Endometrial microvascular endothelial cells (primary cell): ENCODE measurements around the gene RENBP. TPM values are rescaled to one million over a fixed set of nuclear protein-coding genes. Genes with fewer than 3 reads are reported as not detected.

ENCODE experiments used
- in situ Hi-C: cut with HindIII; loops from 2 replicates; pipeline ENCODE4 v1.10.0; 2017; ENCODE audit warnings: low sequenced_read_pairs, low pct_unique_long_range_greater_than_20kb; ENCODE audit errors: inconsistent ontology term
- total RNA-seq: library from RNA; depleted of rRNA; stranded (reverse); fragments of >200 nt; gene quantifications from one replicate; pipeline ENCODE4 v1.2.3, GENCODE V29; 2015; ENCODE audit errors: inconsistent ontology term

The RENBP gene
- total RNA-seq, 1 donor from 2014 or later, result not detected

DNA sequence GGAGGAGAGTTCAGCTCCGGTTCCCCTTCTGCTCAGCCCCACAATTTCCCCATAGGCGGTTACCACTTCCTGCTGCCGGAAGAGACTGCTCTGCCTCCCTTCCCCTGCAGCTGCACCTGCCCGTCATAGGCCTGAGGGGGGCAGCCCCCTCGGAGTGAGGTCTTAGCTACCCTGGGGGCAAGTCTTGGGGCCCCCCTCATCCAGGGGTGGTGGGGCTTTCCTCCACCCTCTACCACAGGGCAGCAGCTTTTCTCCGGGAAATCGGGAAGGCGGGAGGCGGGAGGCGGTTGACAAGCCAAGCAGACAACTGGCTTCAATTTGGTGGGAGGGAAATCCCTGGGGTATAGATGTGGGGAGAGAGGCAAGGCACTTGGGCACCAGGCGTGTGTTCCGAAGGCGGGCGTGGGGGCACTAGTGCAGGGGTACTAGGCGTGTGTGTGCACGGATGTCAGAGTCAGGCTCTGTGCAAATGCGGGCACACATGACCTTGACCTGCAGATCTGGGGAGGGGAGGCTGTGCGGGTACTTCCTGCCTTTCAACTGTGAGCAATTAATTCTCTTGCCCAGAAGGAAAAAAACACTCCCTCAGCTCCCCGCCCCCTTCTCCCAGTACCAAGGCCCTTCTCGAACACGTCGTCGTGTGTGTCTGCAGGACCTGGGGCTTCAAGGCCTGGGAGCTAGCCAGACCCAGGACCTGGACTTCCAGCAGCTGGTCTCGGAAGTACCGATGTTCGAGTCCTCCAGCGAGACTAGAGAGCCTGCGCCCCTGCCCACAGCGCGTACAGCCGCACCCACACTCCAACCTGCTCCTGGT is 17.4 kb downstream of the RENBP start:
- in situ Hi-C loops, result no loop called here

DNA sequence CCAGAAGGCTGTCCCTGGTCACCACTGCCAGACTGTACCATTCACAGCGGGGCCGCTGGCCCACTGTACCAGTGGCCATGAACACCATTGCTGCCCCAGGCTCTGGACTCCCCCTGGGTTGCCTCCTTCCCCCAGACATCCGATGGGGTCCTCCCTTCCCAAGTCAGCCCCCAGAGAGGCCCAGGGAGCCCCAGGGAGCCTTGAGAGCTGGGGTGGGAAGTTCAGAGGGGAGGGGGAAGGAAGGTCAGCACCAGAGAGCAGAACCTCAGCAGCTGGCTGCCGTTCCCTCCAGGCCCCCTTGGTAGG is 17.9 kb downstream of the RENBP start:
- in situ Hi-C loops, result no loop called here

DNA sequence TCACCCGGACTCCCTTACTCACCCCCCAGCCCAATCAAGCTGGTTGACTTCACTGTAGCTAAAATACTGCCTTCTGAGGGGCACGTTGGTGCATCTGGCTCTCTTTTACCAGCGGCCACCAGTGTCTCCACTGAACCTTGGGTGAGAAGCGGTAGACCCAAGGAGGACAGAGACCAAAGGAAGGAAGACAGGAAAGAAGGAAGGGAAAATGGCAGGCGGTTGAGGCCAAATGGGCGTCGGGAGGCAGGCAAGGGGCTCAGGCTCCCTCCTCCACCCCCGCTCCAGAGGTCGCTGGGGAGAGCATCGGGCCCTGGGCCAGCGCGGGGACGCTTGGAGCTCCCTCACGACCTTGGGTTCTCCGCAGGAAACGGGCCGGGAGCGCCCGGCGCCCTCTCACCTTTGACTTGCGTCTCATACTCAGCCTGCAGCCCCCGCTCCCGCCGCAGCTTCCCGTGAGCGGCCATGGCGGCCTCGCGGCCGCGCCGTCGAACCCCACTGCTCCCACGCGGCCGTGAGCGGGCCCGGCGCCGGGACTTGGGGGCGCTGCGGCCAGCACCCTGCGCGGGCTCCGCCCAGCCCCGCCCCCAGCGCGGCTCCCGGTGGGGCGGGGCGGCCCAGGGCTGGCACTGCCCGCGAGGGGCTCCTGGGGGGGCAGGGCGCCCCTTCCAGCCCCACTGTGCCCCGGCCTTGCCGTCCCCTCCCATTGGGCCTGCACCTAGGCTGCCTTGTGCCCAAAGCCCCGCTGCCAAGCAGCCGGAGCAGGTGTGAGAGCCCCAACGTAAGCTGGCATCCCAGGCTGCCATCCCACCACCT is 18.5 kb downstream of the RENBP start, which contains the start of gene ARHGAP4:
TSS of gene ARHGAP4 (minus strand) at position 526 of the 813 bp plus-strand sequence. CDS start at position 464, 62 bp downstream.
- in situ Hi-C loops, result no loop called here

DNA sequence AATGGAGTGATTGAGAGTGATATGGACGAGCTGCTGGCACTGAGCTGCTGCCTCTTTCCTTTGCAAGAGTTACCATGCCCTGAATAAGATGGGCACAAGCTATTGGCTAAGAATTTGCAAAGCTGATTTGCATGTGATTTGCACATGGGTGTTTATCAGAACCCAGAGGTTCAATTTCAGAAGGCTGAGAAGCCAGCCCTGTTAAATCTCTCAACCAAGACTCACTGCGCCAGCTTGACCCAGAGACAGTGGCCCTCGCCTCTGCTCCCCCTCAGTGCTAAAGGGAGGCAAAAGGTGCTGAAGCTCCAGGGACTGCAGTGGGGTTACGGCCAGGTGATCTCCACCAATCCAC is 19.1 kb downstream of the RENBP start:
- in situ Hi-C loops, result no loop called here

DNA sequence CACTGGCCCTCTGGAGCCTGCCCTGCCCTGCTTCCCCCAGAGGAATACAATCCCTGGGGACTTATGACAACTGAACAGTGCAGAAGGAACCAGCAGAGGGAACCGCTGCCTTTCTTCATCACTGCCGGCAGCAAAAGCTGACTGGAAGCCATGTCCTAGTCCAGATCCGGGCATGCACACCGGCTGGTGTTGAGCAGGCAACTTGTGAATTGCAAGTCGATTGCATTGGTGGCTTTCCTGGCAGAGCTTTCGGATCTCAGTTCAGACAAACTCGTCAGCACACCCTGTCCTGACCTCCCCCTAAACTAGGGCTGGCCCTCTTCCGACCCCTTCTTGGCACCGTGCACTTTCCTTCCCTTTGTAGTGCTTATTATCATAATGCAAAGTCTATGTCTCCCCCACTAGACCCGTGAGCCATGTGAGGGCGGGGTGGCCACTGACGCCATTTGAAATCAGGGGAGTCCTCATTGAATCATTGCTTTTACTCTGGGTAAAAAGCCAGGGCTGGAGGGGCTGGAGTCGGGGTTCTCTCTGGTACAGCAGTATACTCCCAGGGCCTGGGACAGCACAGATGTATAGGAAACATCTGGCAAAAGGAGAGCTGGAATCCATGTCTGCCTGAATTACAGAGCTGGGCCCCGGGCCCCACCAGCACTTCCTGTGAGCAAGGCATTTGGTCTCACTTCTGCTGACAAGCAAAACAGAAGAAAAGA is 20.1 kb downstream of the RENBP start:
- in situ Hi-C loops, result no loop called here

DNA sequence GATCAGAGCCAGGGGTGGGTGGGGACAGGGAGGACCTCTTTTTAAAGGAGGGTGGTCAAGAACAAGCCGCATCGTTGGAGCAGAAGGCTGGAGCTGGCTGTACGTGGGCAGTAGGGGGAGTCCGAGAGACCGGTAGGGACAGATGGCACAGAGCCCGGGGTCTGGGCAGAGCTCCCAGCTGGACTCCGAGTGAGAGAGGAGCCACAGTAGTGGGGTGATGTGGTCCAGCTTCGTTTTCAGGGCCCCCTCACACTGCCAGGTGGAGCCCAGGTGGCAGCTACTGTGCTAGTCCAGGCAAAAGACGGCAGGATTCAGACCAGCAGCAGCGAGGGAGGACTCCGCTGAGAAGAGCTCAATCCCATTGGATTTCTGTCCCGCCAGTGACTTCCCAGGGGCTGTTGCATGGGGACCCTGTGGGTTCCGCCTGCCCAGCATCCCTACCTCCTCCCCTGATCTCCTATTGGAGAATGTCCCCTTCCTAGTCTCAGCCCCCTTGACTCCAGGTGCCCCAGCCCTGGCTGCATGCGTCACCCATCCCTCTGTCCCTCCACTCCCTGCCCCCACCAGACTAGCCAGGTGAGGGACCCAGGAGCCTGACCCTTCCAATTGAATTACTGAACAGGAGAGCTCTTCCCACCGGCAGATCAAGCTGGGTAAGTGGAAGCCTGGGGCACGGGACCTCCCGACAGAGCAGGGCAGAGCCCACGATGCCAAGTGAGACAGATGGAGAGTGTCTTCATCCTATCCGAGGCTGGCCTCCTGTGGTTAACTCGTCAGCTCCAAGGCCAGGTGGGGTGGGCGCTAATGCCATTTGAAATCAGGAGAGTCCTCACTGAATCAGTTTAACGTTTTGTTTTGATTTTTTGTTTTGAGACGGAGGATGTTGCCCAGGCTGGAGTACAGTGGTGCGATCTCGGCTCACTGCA is 21.2 kb downstream of the RENBP start:
- in situ Hi-C loops, result no loop called here

DNA sequence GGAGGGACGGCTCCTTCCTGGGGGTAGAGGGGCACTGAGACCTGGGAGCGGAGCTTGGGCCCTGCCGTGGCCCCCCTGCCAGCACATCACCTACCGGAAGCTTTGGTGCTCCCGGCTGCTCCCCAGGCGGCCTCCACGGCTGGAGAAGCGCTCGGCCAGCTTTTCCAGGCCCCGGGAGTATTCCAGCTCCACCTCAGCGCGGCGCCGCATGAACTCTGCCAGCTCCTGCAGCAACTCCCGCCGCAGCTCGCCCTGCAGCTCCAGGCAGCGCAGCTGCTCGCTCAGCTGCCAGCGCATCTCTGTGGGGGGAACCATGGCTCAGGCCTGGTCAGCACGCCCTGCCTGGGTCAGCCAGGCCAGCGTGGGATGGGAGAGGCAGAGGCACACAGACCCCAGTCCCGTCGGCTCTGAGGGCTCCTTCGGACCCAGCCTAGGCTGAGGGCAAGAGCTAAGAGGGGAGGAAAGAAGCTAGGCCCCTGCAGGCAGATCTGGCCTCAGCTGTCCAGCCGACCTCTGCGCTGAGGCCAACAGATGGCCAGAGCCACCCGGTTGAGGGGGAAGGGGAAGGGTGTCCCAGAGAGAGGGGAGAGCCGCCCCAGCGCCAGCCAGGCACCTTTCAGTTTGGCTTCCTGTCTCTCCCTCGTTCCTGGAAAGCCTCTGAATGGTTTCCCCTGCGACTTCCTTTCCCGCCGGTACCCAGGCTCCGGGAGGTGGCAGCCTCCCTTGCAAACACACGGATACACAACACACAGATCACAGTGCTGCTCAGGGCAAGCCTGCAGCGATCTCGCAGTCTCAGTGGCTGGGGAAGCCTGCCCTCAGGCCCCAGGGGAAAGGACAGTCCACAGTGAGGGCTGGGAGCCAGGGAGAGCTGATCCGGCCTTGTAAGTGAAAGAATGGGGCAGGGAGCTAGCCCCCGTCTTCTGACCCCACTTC is 22.7 kb downstream of the RENBP start:
- in situ Hi-C loops, result no loop called here

DNA sequence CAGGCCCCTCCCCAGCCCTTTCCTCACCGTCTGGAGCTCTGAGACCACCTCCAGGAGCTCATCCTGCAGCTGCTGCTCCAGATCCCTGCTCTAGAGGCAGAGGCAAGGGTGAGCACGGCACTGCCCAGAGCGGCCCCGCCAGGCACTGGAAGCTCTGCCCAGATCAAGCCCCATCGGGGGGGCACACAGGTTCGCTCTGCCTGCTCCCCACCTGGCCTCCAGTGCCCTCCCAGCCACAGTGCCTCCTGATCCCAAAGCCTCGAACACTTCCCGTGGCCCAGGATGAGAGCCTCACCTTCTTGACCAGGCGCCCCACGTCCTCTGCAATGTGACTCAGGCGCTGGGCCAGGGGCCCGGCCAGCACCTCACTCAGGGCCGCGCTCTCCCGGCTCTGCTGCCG is 23.4 kb downstream of the RENBP start:
- in situ Hi-C loops, result no loop called here

DNA sequence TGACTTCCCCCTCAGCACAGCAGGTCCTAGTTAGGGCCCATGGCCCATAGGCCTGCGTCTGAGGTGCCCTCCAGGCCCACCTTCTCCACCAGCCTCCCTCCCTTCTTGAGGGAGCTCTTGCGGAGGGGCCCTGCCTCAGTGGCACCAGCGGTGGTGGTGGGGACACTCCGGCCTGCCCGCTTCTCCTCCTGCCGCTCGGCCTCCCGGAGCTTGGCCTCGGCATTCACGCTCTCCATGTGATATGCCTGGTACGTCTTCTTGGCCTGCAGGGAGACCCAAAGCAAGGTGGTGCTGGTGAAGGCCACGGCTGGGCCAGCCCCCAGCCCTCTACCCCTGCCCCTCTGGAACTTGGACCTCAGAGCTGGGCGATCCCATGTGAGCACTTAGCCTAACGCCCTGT is 23.9 kb downstream of the RENBP start:
- in situ Hi-C loops, result no loop called here

DNA sequence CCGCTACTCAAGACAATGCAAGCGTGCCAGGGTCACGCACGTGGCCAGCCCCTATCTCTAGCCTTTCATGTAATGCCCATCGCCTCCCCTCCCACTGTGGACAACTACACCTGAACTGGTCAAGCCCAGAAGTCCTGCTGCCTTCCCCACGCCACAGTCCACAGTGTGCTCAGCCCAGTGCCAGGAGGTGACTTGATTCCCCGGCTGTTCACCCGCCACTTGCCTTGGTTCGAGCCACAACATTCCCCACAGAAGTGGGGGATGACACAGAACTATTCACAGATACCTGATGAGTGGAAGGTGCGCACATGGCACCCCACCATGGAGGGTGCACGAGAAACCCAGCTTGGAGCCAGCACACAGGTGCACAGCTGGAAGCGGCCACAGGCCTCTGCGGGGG is 25.2 kb downstream of the RENBP start:
- in situ Hi-C loops, result no loop called here

DNA sequence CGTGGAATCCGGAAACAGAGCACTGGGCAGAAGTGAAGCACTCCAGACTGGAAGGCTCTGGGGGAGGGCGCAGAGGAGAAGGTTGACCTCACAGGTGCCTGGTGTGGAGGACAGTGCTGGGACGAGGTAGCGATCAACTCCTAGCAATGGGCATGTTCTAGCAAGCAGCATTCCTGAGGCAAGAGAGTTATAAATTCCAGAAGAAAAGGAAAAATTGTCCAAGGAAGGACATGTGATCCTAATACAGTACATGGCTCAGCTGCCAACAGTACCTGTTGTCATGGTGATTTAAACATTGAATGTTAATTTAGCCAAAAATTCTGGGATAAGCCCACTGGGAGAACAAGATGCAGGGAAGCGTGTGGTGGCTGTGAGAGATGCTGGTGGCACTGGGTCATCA is 26.6 kb downstream of the RENBP start:
- in situ Hi-C loops, result no loop called here

DNA sequence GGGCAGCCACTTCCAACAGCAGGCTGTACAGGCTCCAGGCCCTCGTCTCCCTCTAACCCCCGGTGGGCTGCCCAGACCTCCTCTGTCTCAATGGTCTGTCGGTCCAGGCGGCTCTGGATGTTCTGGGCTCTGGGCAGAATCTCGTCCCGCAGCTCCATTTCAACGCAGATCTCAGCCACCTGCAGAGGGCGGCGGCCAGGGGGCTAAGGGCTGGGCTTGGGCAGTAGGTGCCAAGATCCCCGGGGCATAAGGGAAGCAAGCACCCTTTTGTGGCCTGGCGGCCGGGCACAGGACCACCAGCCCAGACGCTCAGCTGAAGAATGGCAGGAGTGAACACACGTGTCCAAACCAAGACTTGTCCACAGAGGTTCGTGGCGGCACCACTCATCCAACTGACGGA is 30.7 kb downstream of the RENBP start:
- in situ Hi-C loops, result no loop called here

DNA sequence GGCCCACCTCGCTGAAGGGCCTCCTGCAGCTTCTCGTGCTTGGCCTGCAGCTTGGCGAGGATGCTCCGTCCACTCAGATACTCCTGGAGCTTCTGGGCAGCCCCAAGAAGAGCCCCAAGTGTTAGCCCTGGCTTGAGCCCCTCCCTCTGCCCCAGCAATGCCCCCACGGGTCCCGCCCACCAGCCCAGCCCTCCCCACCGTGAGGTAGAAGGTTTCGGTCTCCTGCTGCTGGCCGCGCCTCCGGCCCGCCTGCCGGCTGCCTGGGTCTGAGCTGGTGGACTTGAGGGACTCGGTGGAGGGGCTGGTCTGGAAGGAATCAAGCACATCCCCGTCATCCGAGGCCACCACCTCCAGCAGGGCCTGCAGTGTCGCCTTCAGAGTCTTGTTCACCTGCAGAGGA is 31.2 kb downstream of the RENBP start:
- in situ Hi-C loops, result no loop called here

DNA sequence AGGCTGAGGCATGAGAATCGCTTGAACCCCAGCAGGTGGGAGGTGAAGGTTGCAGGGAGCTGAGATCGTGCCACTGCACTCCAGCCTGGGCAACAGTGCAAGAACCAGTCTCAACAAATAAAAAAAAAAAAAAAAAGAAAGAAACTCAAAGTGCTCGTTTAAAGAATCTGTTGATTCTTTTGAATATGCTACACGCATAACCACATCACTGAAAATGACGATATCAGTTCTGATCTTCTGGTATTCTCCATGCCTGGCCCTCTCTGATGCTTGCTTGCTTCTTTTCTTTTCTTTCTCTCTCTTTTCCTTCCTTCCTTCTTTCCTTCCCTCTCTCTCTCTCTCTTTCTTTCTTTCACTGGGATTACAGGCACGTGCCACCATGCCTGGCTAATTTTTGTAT is 32.6 kb downstream of the RENBP start:
- in situ Hi-C loops, result no loop called here

DNA sequence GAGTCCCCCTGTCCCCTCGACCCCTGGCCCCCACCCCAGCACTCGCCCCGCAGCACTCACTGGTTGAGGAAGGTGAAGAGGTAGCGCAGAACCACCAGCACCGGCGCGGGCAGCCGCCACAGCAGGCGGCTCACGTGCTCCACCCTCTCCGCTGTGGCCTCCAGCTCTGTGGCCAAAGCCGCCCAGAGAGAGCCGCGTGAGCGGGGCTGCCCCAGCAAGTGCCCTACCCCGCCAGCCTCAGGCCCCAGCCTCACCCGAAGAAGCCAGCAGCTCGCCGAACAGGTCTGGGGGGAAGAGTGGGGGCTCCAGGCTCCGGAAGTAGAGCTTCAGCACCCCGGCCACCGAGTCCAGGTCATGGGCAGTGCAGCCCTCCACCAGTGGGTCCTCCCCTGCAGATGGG is 34.0 kb downstream of the RENBP start:
- in situ Hi-C loops, result no loop called here

DNA sequence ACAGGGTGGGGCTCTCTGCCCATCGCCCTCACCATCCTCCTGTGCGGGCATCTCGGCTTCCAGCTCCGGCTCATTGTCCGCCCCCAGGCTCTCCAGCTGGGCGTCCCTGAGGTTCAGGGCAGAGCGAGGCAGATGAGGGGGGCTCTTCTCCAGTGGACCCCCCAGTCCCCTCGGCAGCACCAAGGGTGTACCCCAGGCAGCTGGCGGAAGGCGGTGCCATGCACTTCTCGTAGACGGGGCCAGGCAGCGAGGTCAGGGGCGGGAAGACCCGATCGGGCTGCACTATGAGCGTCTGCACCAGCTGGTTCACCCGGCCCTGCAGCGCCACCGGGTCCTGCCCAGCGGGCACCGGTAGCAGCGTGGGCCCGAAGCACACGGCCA is 34.5 kb downstream of the RENBP start:
- in situ Hi-C loops, result no loop called here

DNA sequence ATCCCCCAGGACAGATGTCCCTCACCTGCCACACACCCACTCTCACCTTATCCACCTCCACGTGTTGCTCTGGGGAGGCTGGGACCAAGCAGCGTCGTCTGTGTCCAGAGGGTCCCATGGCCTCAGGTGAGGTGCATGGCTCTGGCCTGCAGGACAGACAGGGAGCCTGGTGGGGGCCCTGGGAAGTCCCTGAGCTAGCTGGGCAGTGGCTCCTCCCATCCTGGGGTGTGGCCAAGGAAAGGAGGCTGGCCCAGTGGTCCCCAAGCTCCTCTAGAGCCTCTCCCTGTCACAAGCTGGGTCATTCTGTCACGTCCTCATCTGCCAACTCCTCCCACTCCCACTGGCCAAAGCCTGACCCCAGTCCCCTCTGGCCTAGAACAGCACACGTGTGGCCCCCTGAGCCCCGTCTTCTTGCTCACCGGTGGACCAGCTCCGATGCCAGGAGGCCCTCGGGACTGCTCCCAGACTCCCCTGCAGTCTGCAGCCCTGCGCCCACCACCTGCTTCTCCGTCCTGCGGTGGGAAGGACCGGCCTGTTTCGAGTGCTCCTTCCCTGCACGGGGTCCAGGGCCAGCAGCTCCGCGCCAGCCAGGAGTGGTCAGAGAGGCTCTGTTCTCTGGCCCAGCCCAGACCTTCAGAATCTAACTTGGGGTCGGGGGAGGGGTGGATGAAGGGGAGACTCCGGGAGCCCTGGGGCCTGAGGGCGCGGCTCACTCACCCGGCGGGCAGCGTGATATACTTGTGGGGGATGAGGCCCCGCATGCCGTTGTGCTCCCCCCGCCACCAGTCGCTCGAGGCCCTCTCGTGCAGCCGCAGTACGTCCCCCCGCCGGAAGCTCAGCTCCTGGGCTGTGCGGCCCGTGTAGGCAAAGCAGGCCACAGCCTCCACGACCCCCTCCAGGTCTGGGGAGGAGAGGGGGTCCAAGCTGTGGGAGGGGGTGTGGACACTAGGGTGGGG is 35.1 kb downstream of the RENBP start:
- in situ Hi-C loops, result no loop called here
